ENCODE results near the gene ABLIM1.

- TF ChIP-seq CTCF (IDR thresholded peaks at IDR 0.05): no peak
- TF ChIP-seq POLR2AphosphoS5 (IDR thresholded peaks at IDR 0.05): no peak
- TF ChIP-seq POLR2A (IDR thresholded peaks at IDR 0.05): no peak
- no peak for TF ChIP-seq EP300 (IDR thresholded peaks at IDR 0.05)
Measured at GRCh38 chr10:114534571-114534981, 123.5 kb downstream of the ABLIM1 start.

All from suprapubic skin (tissue), 4 donors.